OCI-LY1 (cell line): Measurements from ENCODE around the gene BNIP5.

Experiments
- EZH2 ChIP-seq: fragments of 200-600 bp; sonication (generic), shearing (Covaris generic); IDR thresholded peaks from 2 replicates; pipeline ENCODE4 v1.8.0; 2017; ENCODE audit warnings: borderline replicate concordance, mixed run types, mild to moderate bottlenecking, antibody characterized with exemption, low read length, moderate library complexity, mixed read lengths
- TF ChIP-seq, protein P1 (sequence below): fragments of 200-600 bp; sonication (generic), shearing (Covaris generic); IDR thresholded peaks from 2 replicates; pipeline ENCODE4 v1.5.1; 2017; ENCODE audit warnings: mild to moderate bottlenecking, antibody characterized with exemption, low read length, moderate library complexity, mixed read lengths

DNA sequence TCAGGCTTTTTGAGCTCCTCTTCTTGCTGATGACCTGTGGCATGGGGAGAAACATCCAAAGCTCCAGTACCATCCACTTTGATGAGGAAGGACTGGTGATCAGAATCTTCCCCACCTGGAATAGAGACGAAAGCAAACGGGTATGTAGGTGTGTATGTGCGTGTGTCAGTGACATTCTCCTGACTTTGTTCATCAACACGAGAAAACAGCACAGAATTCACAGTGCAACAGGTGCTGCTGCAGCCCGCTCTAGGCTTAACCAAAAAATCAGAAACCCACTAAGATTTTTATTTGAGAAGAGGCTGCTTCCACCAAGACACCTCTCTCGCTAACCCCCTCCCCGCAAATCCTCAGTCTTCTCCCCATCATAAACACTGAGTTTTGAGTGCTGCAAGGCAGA, 8.1 kb downstream of the BNIP5 start:
- TF ChIP-seq, protein P1, sequence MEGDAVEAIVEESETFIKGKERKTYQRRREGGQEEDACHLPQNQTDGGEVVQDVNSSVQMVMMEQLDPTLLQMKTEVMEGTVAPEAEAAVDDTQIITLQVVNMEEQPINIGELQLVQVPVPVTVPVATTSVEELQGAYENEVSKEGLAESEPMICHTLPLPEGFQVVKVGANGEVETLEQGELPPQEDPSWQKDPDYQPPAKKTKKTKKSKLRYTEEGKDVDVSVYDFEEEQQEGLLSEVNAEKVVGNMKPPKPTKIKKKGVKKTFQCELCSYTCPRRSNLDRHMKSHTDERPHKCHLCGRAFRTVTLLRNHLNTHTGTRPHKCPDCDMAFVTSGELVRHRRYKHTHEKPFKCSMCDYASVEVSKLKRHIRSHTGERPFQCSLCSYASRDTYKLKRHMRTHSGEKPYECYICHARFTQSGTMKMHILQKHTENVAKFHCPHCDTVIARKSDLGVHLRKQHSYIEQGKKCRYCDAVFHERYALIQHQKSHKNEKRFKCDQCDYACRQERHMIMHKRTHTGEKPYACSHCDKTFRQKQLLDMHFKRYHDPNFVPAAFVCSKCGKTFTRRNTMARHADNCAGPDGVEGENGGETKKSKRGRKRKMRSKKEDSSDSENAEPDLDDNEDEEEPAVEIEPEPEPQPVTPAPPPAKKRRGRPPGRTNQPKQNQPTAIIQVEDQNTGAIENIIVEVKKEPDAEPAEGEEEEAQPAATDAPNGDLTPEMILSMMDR = no peak
- TF ChIP-seq EZH2 = no peak
